Stimulated activated CD8-positive, alpha-beta memory T cell treated with anti-CD3 and anti-CD28 coated beads, Interleukin-12 subunit alpha, Interleukin-12 subunit beta, amount 100 ng/mL, for 24 hours (primary cell): ENCODE results near the gene MAN1A1.

Experiments used
- DNase-seq: peaks from one replicate; pipeline ENCODE4 v3.0.0-alpha.2; 2020; ENCODE audit errors: extremely low read depth

The MAN1A1 gene

GRCh38 chr6:119270545-119270944 lies 79.0 kb downstream of the MAN1A1 start:
- DNase-seq = no peak

- no peak for DNase-seq
These were observed 80.1 kb downstream of the MAN1A1 start for GRCh38 chr6:119269266-119270103.

GRCh38 chr6:119267126-119267905 lies 82.2 kb downstream of the MAN1A1 start:
- DNase-seq = no peak

- no peak for DNase-seq
These were observed 84.6 kb downstream of the MAN1A1 start for GRCh38 chr6:119264854-119265397.

GRCh38 chr6:119262612-119263011 lies 86.9 kb downstream of the MAN1A1 start:
- no peak for DNase-seq

GRCh38 chr6:119261944-119262284 lies 87.6 kb downstream of the MAN1A1 start:
- no peak for DNase-seq

- DNase-seq = no peak
These were observed 90.5 kb downstream of the MAN1A1 start for GRCh38 chr6:119259027-119259426.

- DNase-seq = no peak
These were observed 91.8 kb downstream of the MAN1A1 start for GRCh38 chr6:119257726-119258125.

- no peak for DNase-seq
These were observed 92.5 kb downstream of the MAN1A1 start for GRCh38 chr6:119256978-119257462.

GRCh38 chr6:119256392-119256791 lies 93.2 kb downstream of the MAN1A1 start:
- DNase-seq = no peak

GRCh38 chr6:119255492-119255891 lies 94.1 kb downstream of the MAN1A1 start:
- no peak for DNase-seq

- DNase-seq = no peak
These were observed 99.5 kb downstream of the MAN1A1 start for GRCh38 chr6:119250036-119250435.

- DNase-seq = no peak
These were observed 100.2 kb downstream of the MAN1A1 start for GRCh38 chr6:119249319-119249718.

- DNase-seq = no peak
These were observed 102.1 kb downstream of the MAN1A1 start for GRCh38 chr6:119247504-119247903.

GRCh38 chr6:119243657-119244056 lies 105.9 kb downstream of the MAN1A1 start:
- no peak for DNase-seq

GRCh38 chr6:119243037-119243436 lies 106.5 kb downstream of the MAN1A1 start:
- no peak for DNase-seq

GRCh38 chr6:119241540-119242309 lies 107.8 kb downstream of the MAN1A1 start:
- no peak for DNase-seq

GRCh38 chr6:119241111-119241465 lies 108.5 kb downstream of the MAN1A1 start:
- DNase-seq = no peak

GRCh38 chr6:119240257-119241110 lies 109.1 kb downstream of the MAN1A1 start:
- no peak for DNase-seq

- DNase-seq = no peak
These were observed 112.3 kb downstream of the MAN1A1 start for GRCh38 chr6:119237177-119237715.

- DNase-seq = no peak
These were observed 114.6 kb downstream of the MAN1A1 start for GRCh38 chr6:119234941-119235340.
